ENCODE measurements around the gene MPO.

The MPO gene

GRCh38 chr17:58279016-58279711, 1.6 kb downstream of the MPO start:
- DNase-seq (ENCODE audit: low read depth), result no peak

GRCh38 chr17:58278661-58279015, 2.1 kb downstream of the MPO start:
- DNase-seq (ENCODE audit: low read depth), result no peak

- no peak for DNase-seq (ENCODE audit: low read depth)
Measured at GRCh38 chr17:58277802-58278595, 2.7 kb downstream of the MPO start.

- DNase-seq (ENCODE audit: low read depth), result no peak
Measured at GRCh38 chr17:58277107-58277801, 3.5 kb downstream of the MPO start.

GRCh38 chr17:58276423-58276822, 4.3 kb downstream of the MPO start:
- no peak for DNase-seq (ENCODE audit: low read depth)

GRCh38 chr17:58275417-58275816, 5.3 kb downstream of the MPO start:
- DNase-seq (ENCODE audit: low read depth), result no peak

- no peak for DNase-seq (ENCODE audit: low read depth)
Measured at GRCh38 chr17:58273453-58274104, 7.2 kb downstream of the MPO start.

- no peak for DNase-seq (ENCODE audit: low read depth)
Measured at GRCh38 chr17:58272367-58273280, 8.1 kb downstream of the MPO start.

GRCh38 chr17:58271216-58271931, 9.4 kb downstream of the MPO start:
- no peak for DNase-seq (ENCODE audit: low read depth)

- DNase-seq (ENCODE audit: low read depth), result no peak
Measured at GRCh38 chr17:58270476-58271215, 10.1 kb downstream of the MPO start.

GRCh38 chr17:58269557-58270291, 11.0 kb downstream of the MPO start:
- no peak for DNase-seq (ENCODE audit: low read depth)

GRCh38 chr17:58268774-58269556, 11.8 kb downstream of the MPO start:
- no peak for DNase-seq (ENCODE audit: low read depth)

- DNase-seq (ENCODE audit: low read depth), result no peak
Measured at GRCh38 chr17:58268326-58268725, 12.4 kb downstream of the MPO start.

GRCh38 chr17:58267347-58268324, 13.1 kb downstream of the MPO start:
- DNase-seq (ENCODE audit: low read depth), result no peak

- DNase-seq (ENCODE audit: low read depth), result no peak
Measured at GRCh38 chr17:58265902-58266875, 14.5 kb downstream of the MPO start.

- no peak for DNase-seq (ENCODE audit: low read depth)
Measured at GRCh38 chr17:58265271-58265670, 15.5 kb downstream of the MPO start.
